Prostate gland (tissue), 2 donors: ENCODE measurements around the gene ADAMTS2.

ENCODE experiments used
- CTCF ChIP-seq, 4 experiments: fragments of 200-600 bp in 2 of 4; fragments of 450-650 bp in 2 of 4; sonication (generic) in 2 of 4; IDR thresholded peaks; 1 replicate in 3 of 4; 2 replicates in 1 of 4; pipeline ENCODE4 v1.5.1; 2016 to 2019; ENCODE audit warnings: antibody characterized with exemption in 4 of 4, mild to moderate bottlenecking in 2 of 4, moderate library complexity in 2 of 4
- POLR2AphosphoS5 ChIP-seq: sonication (generic); formaldehyde crosslinking; IDR thresholded peaks from one replicate; pipeline ENCODE4 v1.6.1; 2017; ENCODE audit warnings: antibody characterized with exemption

- TF ChIP-seq CTCF (IDR thresholded peaks at IDR 0.05) (no peak), POLR2AphosphoS5 (no peak)
Observed at GRCh38 chr5:179271428-179271734, 73.9 kb downstream of the ADAMTS2 start.
